K562 (cell line): ENCODE measurements around the gene UBASH3A. TPM values are rescaled to one million over a fixed set of nuclear protein-coding genes. Genes with fewer than 3 reads are reported as not detected.

Source experiments
- ATAC-seq: fragments of 200-7000 bp; cut with Tn5 transposase; 3 replicates; pipeline ENCODE4 v1.9.1; 2020; ENCODE audit warnings: moderate library complexity
- BruUV-seq: library from RNA; stranded (reverse); fragments of 400-500 nt; replicated peaks from 2 replicates; lab custom pipeline; 2021; lab: Mats Ljungman, UMichigan
- CTCF ChIA-PET: fragments of 300-600 bp; formaldehyde crosslinking; extraction: SDS; loops from one replicate; lab custom pipeline; 2021; ENCODE audit warnings: low intra/inter-chr PET ratio; lab: Yijun Ruan, JAX
- POLR2A ChIA-PET: fragments of 300-600, 350-650 bp; sonication (Branson Sonifier 250); formaldehyde crosslinking; extraction: SDS; loops from one replicate; lab custom pipeline; 2021; ENCODE audit warnings: antibody characterized with exemption, inconsistent platforms; lab: Yijun Ruan, JAX
- DNase-seq, 4 experiments: peaks; one replicate each; pipeline versions ENCODE4 v3.0.0 to v3.0.0-alpha.2; 2011 to 2018; ENCODE audit warnings: low spot score in 3 of 4, mixed read lengths in 3 of 4; ENCODE audit errors: extremely low read depth in 1 of 4
- FAIRE-seq: peaks from 2 replicates; lab custom pipeline; 2011; peaks lifted over from hg19 to GRCh38; lab: Jason Lieb, UNC
- H2AFZ ChIP-seq: 2 replicates; pipeline ENCODE4 v1.6.0; 2011; ENCODE audit warnings: low read depth, low read length, control low read depth, inconsistent platforms
- H3K27ac ChIP-seq: fragments of 200-600 bp; 3 replicates; pipeline ENCODE4 v1.8.0; 2011; ENCODE audit warnings: low read depth, mild to moderate bottlenecking, control low read depth, inconsistent platforms, low read length, moderate library complexity, mixed read lengths; ENCODE audit errors: extremely low read depth
- H3K27me3 ChIP-seq, 2 experiments: fragments of 300-600 bp in 1 of 2; 2 replicates in 1 of 2; 3 replicates in 1 of 2; pipeline versions ENCODE4 v1.6.0 to v1.8.0; 2011; ENCODE audit warnings: inconsistent platforms in 2 of 2, low read length in 2 of 2, mild to moderate bottlenecking in 1 of 2, mixed read lengths in 1 of 2, moderate library complexity in 1 of 2; ENCODE audit not compliant: control insufficient read depth in 2 of 2, insufficient read depth in 2 of 2
- H3K36me3 ChIP-seq: fragments of 300-600 bp; 3 replicates; pipeline ENCODE4 v1.8.0; 2011; ENCODE audit warnings: mild to moderate bottlenecking, low read length, inconsistent platforms; ENCODE audit not compliant: control insufficient read depth, insufficient read depth
- H3K4me1 ChIP-seq, 2 experiments: fragments of 200-600 bp in 1 of 2; replicated peaks in 1 of 2; 2 replicates in 1 of 2; 3 replicates in 1 of 2; pipeline versions ENCODE4 v1.5.1 to v1.8.0; 2011; ENCODE audit warnings: inconsistent platforms in 2 of 2, low read length in 2 of 2, mild to moderate bottlenecking in 1 of 2, mixed read lengths in 1 of 2, moderate library complexity in 1 of 2; ENCODE audit not compliant: control insufficient read depth in 2 of 2, insufficient read depth in 2 of 2
- H3K4me2 ChIP-seq: 2 replicates; pipeline ENCODE4 v1.6.1; 2011; ENCODE audit warnings: low read length, control low read depth, inconsistent platforms, mixed read lengths; ENCODE audit not compliant: insufficient read depth
- H3K4me3 ChIP-seq: fragments of 200-600 bp; sonication (generic), shearing (Covaris generic); 2 replicates; pipeline ENCODE4 v1.5.1; 2016; ENCODE audit warnings: control low read depth, inconsistent platforms
- H3K79me2 ChIP-seq: fragments of 200-600 bp; 3 replicates; pipeline ENCODE4 v1.8.0; 2011; ENCODE audit warnings: low read length, inconsistent platforms; ENCODE audit not compliant: control insufficient read depth, insufficient read depth
- H3K9ac ChIP-seq, 2 experiments: 2 replicates each; pipeline versions ENCODE4 v1.6.0 to v1.6.1; 2011; ENCODE audit warnings: low read depth in 2 of 2, low read length in 2 of 2, control low read depth in 1 of 2, inconsistent platforms in 1 of 2, mild to moderate bottlenecking in 1 of 2, mixed read lengths in 1 of 2; ENCODE audit not compliant: insufficient read depth in 1 of 2
- H3K9me1 ChIP-seq: one replicate; pipeline ENCODE4 v1.6.0; 2011; ENCODE audit warnings: inconsistent platforms, mild to moderate bottlenecking, low read length, moderate library complexity; ENCODE audit not compliant: control insufficient read depth, insufficient read depth
- H3K9me3 ChIP-seq: replicated peaks from 2 replicates; pipeline ENCODE4 v1.5.1; 2011; ENCODE audit warnings: low read depth, low read length, inconsistent platforms; ENCODE audit not compliant: control insufficient read depth, insufficient read depth
- H4K20me1 ChIP-seq: replicated peaks from 2 replicates; pipeline ENCODE4 v1.6.1; 2011; ENCODE audit warnings: low read length, inconsistent platforms, mixed read lengths; ENCODE audit not compliant: control insufficient read depth, insufficient read depth
- EHMT2 ChIP-seq: fragments of 450-650 bp; IDR thresholded peaks from 2 replicates; pipeline ENCODE4 v1.6.1; 2018; ENCODE audit warnings: antibody characterized with exemption
- HMG20B ChIP-seq: fragments of 250-450 bp; sonication (Bioruptor Pico); IDR thresholded peaks from 2 replicates; pipeline ENCODE4 v1.5.0; 2021; ENCODE audit warnings: mild to moderate bottlenecking
- OTX1 ChIP-seq: fragments of 450-650 bp; formaldehyde crosslinking; IDR thresholded peaks from 2 replicates; pipeline ENCODE4 v1.4.0; 2022; ENCODE audit warnings: mild to moderate bottlenecking
- ZBTB26 ChIP-seq: fragments of 450-650 bp; formaldehyde crosslinking; IDR thresholded peaks from 2 replicates; pipeline ENCODE4 v1.4.0; 2022; ENCODE audit warnings: missing genetic modification characterization
- whole genome bisulfite sequencing: fragments of 100-300 bp; shearing (Covaris generic); methylation state at CpG from one replicate; pipeline ENCODE4 v1.1.6; 2016; ENCODE audit warnings: low coverage, mixed read lengths; ENCODE audit not compliant: insufficient coverage; ENCODE audit errors: missing lambda C conversion rate; 5-methylcytosine and 5-hydroxymethylcytosine counted together
- in situ Hi-C: fragments of 300-500 bp; cut with MboI; formaldehyde crosslinking; loops from 4 replicates; pipeline ENCODE4 v1.15.0; 2018; ENCODE audit warnings: inconsistent platforms, mixed read lengths
- intact Hi-C: fragments of 100-400 bp; cut with micrococcal nuclease; formaldehyde crosslinking; loops from 2 replicates; pipeline ENCODE4 v1.14.2; 2022
- polyA plus RNA-seq, 8 experiments: library from polyadenylated mRNA; depleted of rRNA in 4 of 8; stranded (reverse) in 5 of 8; unstranded in 3 of 8; fragments of >200 nt; fragmentation: Nextera tagmentation in 2 of 8; fragmentation: Illumina TruSeq in 1 of 8; extraction: Ambion mirVana in 2 of 8; extraction: Trizol in 1 of 8; gene quantifications; 2 replicates each; pipeline versions ENCODE4 v1.2.1 to v1.2.3, GENCODE V29; 2011 to 2014; ENCODE audit warnings: inconsistent platforms in 1 of 8, missing spikeins in 1 of 8
- total RNA-seq, 7 experiments: library from RNA; depleted of rRNA in 6 of 7; stranded (reverse); fragments of >200 nt in 6 of 7; fragmentation: Illumina TruSeq in 2 of 7; extraction: Trizol in 2 of 7; gene quantifications; 2 replicates each; pipeline versions ENCODE4 v1.2.1 to v1.2.3, GENCODE V29; 2011 to 2021; ENCODE audit warnings: low replicate concordance in 1 of 7
- TF ChIP-seq, protein P1 (sequence below): sonication (generic); IDR thresholded peaks from 2 replicates; pipeline ENCODE4 v1.6.1; 2016

The UBASH3A gene
- total and polyA plus RNA-seq, 9 of the 15 experiments (the other 6 are each of a cell fraction or from before 2014, with no cell fraction given): 0.23 to 1.8 (median 1.1) TPM

DNA sequence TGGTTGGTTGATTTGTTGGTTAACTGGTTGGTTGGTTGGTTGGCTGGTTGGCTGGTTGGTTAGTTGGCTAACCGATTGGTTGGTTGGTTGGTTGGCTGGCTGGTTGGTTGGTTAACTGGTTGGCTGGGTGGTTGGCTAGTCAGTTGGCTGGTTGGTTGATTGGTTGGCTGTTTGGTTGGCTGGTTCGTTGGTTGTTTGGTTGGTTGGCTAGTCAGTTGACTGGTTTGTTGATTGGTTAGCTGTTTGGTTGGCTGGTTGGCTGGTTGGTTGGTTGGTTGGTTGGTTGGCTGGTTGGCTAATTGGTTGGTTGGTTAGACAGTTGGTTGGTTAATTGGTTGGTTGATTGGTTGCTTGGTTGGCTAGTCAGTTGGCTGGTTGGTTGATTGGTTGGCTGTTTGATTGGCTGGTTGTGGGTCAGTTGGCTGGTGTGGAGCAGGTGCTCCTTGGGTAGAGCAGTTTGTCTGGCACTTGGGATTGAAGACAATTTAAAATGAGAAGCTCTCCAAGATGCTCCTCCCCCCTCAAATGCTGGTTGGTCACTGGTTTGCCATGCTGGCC, 85.4 kb downstream of the UBASH3A start:
- ChIA-PET CTCF (no interaction called here), POLR2A (no interaction called here)
- H3K9ac ChIP-seq: no peak overlapping the region
- WGBS: 0% methylated on average over 2 of the region's 2 CpGs
- BruUV-seq: no TSS peak
- ATAC-seq (no peak), DNase-seq (no peak), FAIRE-seq (no peak)
- peaks cover 0 to 11% of the 10 kb centered on the region in 2 experiments; a peak in 3 of 5 replicates for H3K4me1 ChIP-seq
- no peak overlapping the region for H2AFZ ChIP-seq
- H4K20me1 ChIP-seq: no peaks in the 10 kb centered on the region
- in situ Hi-C loops (no loop called here), intact Hi-C loops (no loop called here)
- peaks cover 40 to 52% of the 10 kb centered on the region in 2 experiments for H3K27me3 ChIP-seq
- no peaks in the 10 kb centered on the region for H3K9me1 ChIP-seq
- 0 out of 2 replicates have a peak, but pooled peaks have one; percentile 16 for TF ChIP-seq EHMT2
- 0 out of 2 replicates have a peak, but pooled peaks have one; percentile 24 for TF ChIP-seq OTX1 (CRISPR knock-in tag)
- TF ChIP-seq ZBTB26 (CRISPR knock-in tag): 0 out of 2 replicates have a peak, but pooled peaks have one; percentile 48
- TF ChIP-seq, protein P1, sequence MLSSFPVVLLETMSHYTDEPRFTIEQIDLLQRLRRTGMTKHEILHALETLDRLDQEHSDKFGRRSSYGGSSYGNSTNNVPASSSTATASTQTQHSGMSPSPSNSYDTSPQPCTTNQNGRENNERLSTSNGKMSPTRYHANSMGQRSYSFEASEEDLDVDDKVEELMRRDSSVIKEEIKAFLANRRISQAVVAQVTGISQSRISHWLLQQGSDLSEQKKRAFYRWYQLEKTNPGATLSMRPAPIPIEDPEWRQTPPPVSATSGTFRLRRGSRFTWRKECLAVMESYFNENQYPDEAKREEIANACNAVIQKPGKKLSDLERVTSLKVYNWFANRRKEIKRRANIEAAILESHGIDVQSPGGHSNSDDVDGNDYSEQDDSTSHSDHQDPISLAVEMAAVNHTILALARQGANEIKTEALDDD: peak; percentile 97
- TF ChIP-seq HMG20B (CRISPR knock-in tag): no peak
- H3K79me2 ChIP-seq: no peaks in the 10 kb centered on the region
- H3K4me2 ChIP-seq: no peak overlapping the region
- H3K27ac ChIP-seq: no peak overlapping the region
- no peaks in the 10 kb centered on the region for H3K36me3 ChIP-seq
- H3K9me3 ChIP-seq: no peaks in the 10 kb centered on the region
- no peak overlapping the region for H3K4me3 ChIP-seq
